HepG2 (cell line): ENCODE data around the gene LIME1. TPM values are rescaled to one million over a fixed set of nuclear protein-coding genes. Genes with fewer than 3 reads are reported as not detected.

Experiments used
- ATAC-seq: fragments of 200-7000 bp; cut with Tn5 transposase; 3 replicates; pipeline ENCODE4 v1.9.1; 2020; ENCODE audit warnings: mild to moderate bottlenecking, moderate library complexity
- BruUV-seq: library from RNA; stranded (reverse); fragments of 400-500 nt; replicated peaks from 2 replicates; lab custom pipeline; 2021; lab: Mats Ljungman, UMichigan
- CTCF ChIA-PET: fragments of 300-600 bp; formaldehyde crosslinking; extraction: SDS; loops from one replicate; lab custom pipeline; 2021; ENCODE audit warnings: low total read pairs, inconsistent platforms, low intra/inter-chr PET ratio; lab: Yijun Ruan, JAX
- POLR2A ChIA-PET: fragments of 350-600 bp; sonication (Branson Sonifier 250); formaldehyde crosslinking; loops from one replicate; lab custom pipeline; 2020; ENCODE audit warnings: antibody characterized with exemption, inconsistent platforms; lab: Yijun Ruan, JAX
- DNase-seq: peaks from one replicate; pipeline ENCODE4 v3.0.0-alpha.2; 2015; ENCODE audit warnings: low spot score
- FAIRE-seq: peaks from 3 replicates; lab custom pipeline; 2011; peaks lifted over from hg19 to GRCh38; lab: Jason Lieb, UNC
- H2AFZ ChIP-seq: one replicate; pipeline ENCODE4 v1.6.1; 2011; ENCODE audit warnings: low read length, inconsistent platforms
- H3K27ac ChIP-seq: fragments of 300-600 bp; 3 replicates; pipeline ENCODE4 v1.8.0; 2011; ENCODE audit warnings: mixed run types, mild to moderate bottlenecking, mixed read lengths, low read length, inconsistent platforms; ENCODE audit not compliant: insufficient read depth; ENCODE audit errors: extremely low read length
- H3K27me3 ChIP-seq, 2 experiments: fragments of 200-600 bp in 1 of 2; 2 replicates in 1 of 2; 3 replicates in 1 of 2; pipeline versions ENCODE4 v1.6.0 to v1.8.0; 2011; ENCODE audit warnings: low read length in 2 of 2, mild to moderate bottlenecking in 2 of 2, moderate library complexity in 2 of 2, inconsistent platforms in 1 of 2; ENCODE audit not compliant: insufficient read depth in 2 of 2, control insufficient read depth in 1 of 2
- H3K36me3 ChIP-seq, 2 experiments: fragments of 200-600 bp in 1 of 2; replicated peaks in 1 of 2; 2 replicates in 1 of 2; 3 replicates in 1 of 2; pipeline versions ENCODE4 v1.5.1 to v1.8.0; 2011; ENCODE audit warnings: low read length in 2 of 2, inconsistent platforms in 1 of 2; ENCODE audit not compliant: insufficient read depth in 2 of 2, control insufficient read depth in 1 of 2
- H3K4me1 ChIP-seq: 2 replicates; pipeline ENCODE4 v1.5.1; 2012; ENCODE audit warnings: low read length, inconsistent platforms; ENCODE audit not compliant: insufficient read depth
- H3K4me2 ChIP-seq: 2 replicates; pipeline ENCODE4 v1.6.0; 2011; ENCODE audit warnings: low read depth, low read length, inconsistent platforms
- H3K4me3 ChIP-seq, 3 experiments: fragments of 200-600 bp in 1 of 3; sonication (generic), shearing (Covaris generic) in 1 of 3; replicated peaks in 1 of 3; 2 replicates each; pipeline ENCODE4 v1.5.1; 2011 to 2016; ENCODE audit warnings: low read length in 3 of 3, inconsistent platforms in 2 of 3, low read depth in 2 of 3, mild to moderate bottlenecking in 2 of 3, control low read depth in 1 of 3, mixed read lengths in 1 of 3; ENCODE audit not compliant: insufficient read depth in 1 of 3
- H3K79me2 ChIP-seq: one replicate; pipeline ENCODE4 v1.6.1; 2011; ENCODE audit warnings: low read length, inconsistent platforms; ENCODE audit not compliant: insufficient read depth
- H3K9ac ChIP-seq: 2 replicates; pipeline ENCODE4 v1.6.0; 2011; ENCODE audit warnings: mild to moderate bottlenecking, low read depth, low read length, inconsistent platforms; ENCODE audit not compliant: insufficient read depth
- H3K9me3 ChIP-seq: 2 replicates; pipeline ENCODE4 v1.5.1; 2012; ENCODE audit warnings: mild to moderate bottlenecking, low read length
- H4K20me1 ChIP-seq: 2 replicates; pipeline ENCODE4 v1.6.0; 2011; ENCODE audit warnings: inconsistent platforms, mild to moderate bottlenecking, low read length, moderate library complexity; ENCODE audit not compliant: insufficient read depth
- GLMP ChIP-seq: sonication (generic); formaldehyde crosslinking; IDR thresholded peaks from 2 replicates; pipeline ENCODE4 v1.9.0; 2021; ENCODE audit warnings: missing genetic modification reagents, mild to moderate bottlenecking, borderline replicate concordance
- JARID2 ChIP-seq: sonication (generic); formaldehyde crosslinking; IDR thresholded peaks from 2 replicates; pipeline ENCODE4 v1.8.1; 2023; ENCODE audit warnings: missing genetic modification reagents, inconsistent platforms; ENCODE audit not compliant: insufficient replicate concordance
- KLF12 ChIP-seq: sonication (generic); formaldehyde crosslinking; IDR thresholded peaks from 2 replicates; pipeline ENCODE4 v1.4.0; 2020; ENCODE audit warnings: missing genetic modification reagents, borderline replicate concordance
- NCOA5 ChIP-seq: sonication (generic); formaldehyde crosslinking; IDR thresholded peaks from 2 replicates; pipeline ENCODE4 v1.4.0; 2020; ENCODE audit warnings: missing genetic modification reagents
- PHF8 ChIP-seq: sonication (generic); formaldehyde crosslinking; IDR thresholded peaks from 2 replicates; pipeline ENCODE4 v1.5.0; 2020; ENCODE audit warnings: missing genetic modification reagents
- PTBP1 ChIP-seq: fragments of 200-400 bp; formaldehyde crosslinking; IDR thresholded peaks from 2 replicates; pipeline ENCODE4 v1.6.1; 2018; ENCODE audit warnings: low read length, low read depth; ENCODE audit not compliant: poor library complexity, severe bottlenecking
- SALL1 ChIP-seq: sonication (generic); formaldehyde crosslinking; IDR thresholded peaks from 2 replicates; pipeline ENCODE4 v1.8.0; 2022; ENCODE audit warnings: mild to moderate bottlenecking, missing genetic modification reagents
- SMARCC2 ChIP-seq: fragments of 450-650 bp; IDR thresholded peaks from 2 replicates; pipeline ENCODE4 v1.6.1; 2017; ENCODE audit warnings: antibody characterized with exemption, mild to moderate bottlenecking
- ZBTB3 ChIP-seq: sonication (generic); formaldehyde crosslinking; IDR thresholded peaks from 2 replicates; pipeline ENCODE4 v1.4.0; 2020; ENCODE audit warnings: low read depth, mild to moderate bottlenecking, moderate library complexity, missing genetic modification reagents, borderline replicate concordance
- ZNF251 ChIP-seq: sonication (generic); formaldehyde crosslinking; IDR thresholded peaks from 2 replicates; pipeline ENCODE4 v1.9.0; 2021; ENCODE audit warnings: mild to moderate bottlenecking, missing genetic modification reagents
- ZNF788 ChIP-seq: sonication (generic); formaldehyde crosslinking; IDR thresholded peaks from 2 replicates; pipeline ENCODE4 v1.5.0; 2020; ENCODE audit warnings: mild to moderate bottlenecking, missing genetic modification reagents, borderline replicate concordance
- WGBS: methylation state at CpG from one replicate; pipeline ENCODE4 v1.1.6; 2017; ENCODE audit warnings: low lambda C conversion rate; 5-methylcytosine and 5-hydroxymethylcytosine counted together
- in situ Hi-C: cut with HindIII; loops from 2 replicates; pipeline ENCODE4 v1.10.0; 2017; ENCODE audit warnings: low pct_unique_long_range_greater_than_20kb; ENCODE audit not compliant: extremely low pct_ligation_motif_present
- intact Hi-C: fragments of 100-400 bp; cut with micrococcal nuclease; formaldehyde crosslinking; loops from one replicate; pipeline ENCODE4 v1.10.0; 2022; ENCODE audit not compliant: unreplicated experiment
- polyA plus RNA-seq, 8 experiments: library from polyadenylated mRNA; depleted of rRNA in 3 of 8; stranded (reverse) in 7 of 8; unstranded in 1 of 8; fragments of >200 nt; fragmentation: Illumina TruSeq in 4 of 8; extraction: Trizol in 4 of 8; gene quantifications; 2 replicates each; pipeline versions ENCODE4 v1.2.1 to v1.2.3, GENCODE V29; 2011 to 2016; ENCODE audit warnings: low read depth in 4 of 8, missing spikeins in 1 of 8, mixed read lengths in 1 of 8; ENCODE audit not compliant: insufficient read depth in 1 of 8
- total RNA-seq, 5 experiments: library from RNA; depleted of rRNA; stranded (reverse); fragments of >200 nt; fragmentation: Illumina TruSeq; extraction: Trizol; gene quantifications; 2 replicates each; pipeline ENCODE4 v1.2.3, GENCODE V29; 2016; ENCODE audit warnings: low read depth in 1 of 5
- TF ChIP-seq, protein P1 (sequence below): sonication (generic); formaldehyde crosslinking; IDR thresholded peaks from 2 replicates; pipeline ENCODE4 v1.4.0; 2020; ENCODE audit warnings: mild to moderate bottlenecking, low read depth, missing genetic modification reagents
- TF ChIP-seq, protein P2 (sequence below): sonication (generic); formaldehyde crosslinking; IDR thresholded peaks from 2 replicates; pipeline ENCODE4 v1.4.0; 2020; ENCODE audit warnings: missing genetic modification reagents
- TF ChIP-seq, protein P3 (sequence below): sonication (generic); formaldehyde crosslinking; conservative IDR thresholded peaks from 2 replicates; pipeline ENCODE4 v1.8.0; 2022; ENCODE audit warnings: low read depth, missing genetic modification reagents

Gene LIME1
- total and polyA plus RNA-seq, 2 of the 13 experiments (the other 11 are each of a cell fraction or from before 2014, with no cell fraction given), result 13.0 to 61.5 TPM

GRCh38 chr20:63695424-63696305 is 40.8 kb upstream of the LIME1 start (continued):
- no peak for TF ChIP-seq NCOA5 (CRISPR knock-in tag)
- 0 out of 2 replicates have a peak, but pooled peaks have one; percentile 42 for TF ChIP-seq ZNF788 (CRISPR knock-in tag)
- TF ChIP-seq, all 625 proteins: peak for 29

GRCh38 chr20:63696306-63696627 is 40.2 kb upstream of the LIME1 start:
- CTCF ChIA-PET, result no interaction called here
- POLR2A ChIA-PET, result interaction anchor here (0.7 to 1.7 kb wide), 3 partner anchors 12 to 42 kb away, joined by 3 to 9 read pairs (median 3); partner anchors contain the start of genes ARFRP1 and ZGPAT
- Histone ChIP-seq H3K27me3 (no peaks in the 10 kb centered on the region), H3K79me2 (no peaks in the 10 kb centered on the region), H2AFZ (no peak overlapping the region), H3K4me3 (peak overlapping the region in 1 of 3 experiments; percentile 43; a peak in 1 of 6 replicates), H3K36me3 (peaks cover 4% of the 10 kb centered on the region in 2 experiments; a peak in 4 of 5 replicates), H3K9ac (no peak overlapping the region; the same call in 1 of the 2 replicates), H3K27ac (no peak overlapping the region), H4K20me1 (peaks cover 4% of the 10 kb centered on the region; the same call in 1 of the 2 replicates), H3K9me3 (no peaks in the 10 kb centered on the region), H3K4me2 (peak overlapping the region; percentile 63), H3K4me1 (peaks cover 21% of the 10 kb centered on the region)
- in situ Hi-C loops (no loop called here), intact Hi-C loops (no loop called here)
- ATAC-seq, result peak; percentile 36
- DNase-seq, result no peak
- BruUV-seq, result no TSS peak
- no peak for FAIRE-seq
- 79% methylated on average over 5 of the region's 6 CpGs for WGBS
- TF ChIP-seq PTBP1, result no peak
- TF ChIP-seq, protein P1, sequence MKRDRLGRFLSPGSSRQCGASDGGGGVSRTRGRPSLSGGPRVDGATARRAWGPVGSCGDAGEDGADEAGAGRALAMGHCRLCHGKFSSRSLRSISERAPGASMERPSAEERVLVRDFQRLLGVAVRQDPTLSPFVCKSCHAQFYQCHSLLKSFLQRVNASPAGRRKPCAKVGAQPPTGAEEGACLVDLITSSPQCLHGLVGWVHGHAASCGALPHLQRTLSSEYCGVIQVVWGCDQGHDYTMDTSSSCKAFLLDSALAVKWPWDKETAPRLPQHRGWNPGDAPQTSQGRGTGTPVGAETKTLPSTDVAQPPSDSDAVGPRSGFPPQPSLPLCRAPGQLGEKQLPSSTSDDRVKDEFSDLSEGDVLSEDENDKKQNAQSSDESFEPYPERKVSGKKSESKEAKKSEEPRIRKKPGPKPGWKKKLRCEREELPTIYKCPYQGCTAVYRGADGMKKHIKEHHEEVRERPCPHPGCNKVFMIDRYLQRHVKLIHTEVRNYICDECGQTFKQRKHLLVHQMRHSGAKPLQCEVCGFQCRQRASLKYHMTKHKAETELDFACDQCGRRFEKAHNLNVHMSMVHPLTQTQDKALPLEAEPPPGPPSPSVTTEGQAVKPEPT (CRISPR knock-in tag), result no peak
- no peak for TF ChIP-seq SMARCC2
- TF ChIP-seq GLMP (CRISPR knock-in tag), result no peak
- no peak for TF ChIP-seq JARID2 (CRISPR knock-in tag)
- 0 out of 2 replicates have a peak, but pooled peaks have one; percentile 5 for TF ChIP-seq KLF12 (CRISPR knock-in tag)
- TF ChIP-seq ZNF251 (CRISPR knock-in tag), result 0 out of 2 replicates have a peak, but pooled peaks have one; percentile 40
- TF ChIP-seq ZBTB3 (CRISPR knock-in tag), result no peak
- TF ChIP-seq, protein P2, sequence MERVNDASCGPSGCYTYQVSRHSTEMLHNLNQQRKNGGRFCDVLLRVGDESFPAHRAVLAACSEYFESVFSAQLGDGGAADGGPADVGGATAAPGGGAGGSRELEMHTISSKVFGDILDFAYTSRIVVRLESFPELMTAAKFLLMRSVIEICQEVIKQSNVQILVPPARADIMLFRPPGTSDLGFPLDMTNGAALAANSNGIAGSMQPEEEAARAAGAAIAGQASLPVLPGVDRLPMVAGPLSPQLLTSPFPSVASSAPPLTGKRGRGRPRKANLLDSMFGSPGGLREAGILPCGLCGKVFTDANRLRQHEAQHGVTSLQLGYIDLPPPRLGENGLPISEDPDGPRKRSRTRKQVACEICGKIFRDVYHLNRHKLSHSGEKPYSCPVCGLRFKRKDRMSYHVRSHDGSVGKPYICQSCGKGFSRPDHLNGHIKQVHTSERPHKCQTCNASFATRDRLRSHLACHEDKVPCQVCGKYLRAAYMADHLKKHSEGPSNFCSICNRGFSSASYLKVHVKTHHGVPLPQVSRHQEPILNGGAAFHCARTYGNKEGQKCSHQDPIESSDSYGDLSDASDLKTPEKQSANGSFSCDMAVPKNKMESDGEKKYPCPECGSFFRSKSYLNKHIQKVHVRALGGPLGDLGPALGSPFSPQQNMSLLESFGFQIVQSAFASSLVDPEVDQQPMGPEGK (CRISPR knock-in tag), result peak; percentile 34; the same call in 1 of the 2 replicates
- TF ChIP-seq PHF8 (CRISPR knock-in tag), result no peak
- TF ChIP-seq, protein P3, sequence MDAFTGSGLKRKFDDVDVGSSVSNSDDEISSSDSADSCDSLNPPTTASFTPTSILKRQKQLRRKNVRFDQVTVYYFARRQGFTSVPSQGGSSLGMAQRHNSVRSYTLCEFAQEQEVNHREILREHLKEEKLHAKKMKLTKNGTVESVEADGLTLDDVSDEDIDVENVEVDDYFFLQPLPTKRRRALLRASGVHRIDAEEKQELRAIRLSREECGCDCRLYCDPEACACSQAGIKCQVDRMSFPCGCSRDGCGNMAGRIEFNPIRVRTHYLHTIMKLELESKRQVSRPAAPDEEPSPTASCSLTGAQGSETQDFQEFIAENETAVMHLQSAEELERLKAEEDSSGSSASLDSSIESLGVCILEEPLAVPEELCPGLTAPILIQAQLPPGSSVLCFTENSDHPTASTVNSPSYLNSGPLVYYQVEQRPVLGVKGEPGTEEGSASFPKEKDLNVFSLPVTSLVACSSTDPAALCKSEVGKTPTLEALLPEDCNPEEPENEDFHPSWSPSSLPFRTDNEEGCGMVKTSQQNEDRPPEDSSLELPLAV (CRISPR knock-in tag), result no peak
- no peak for TF ChIP-seq SALL1 (CRISPR knock-in tag)
